Progenitor cell of endocrine pancreas (in vitro differentiated cells): ENCODE measurements around the gene STAB2. TPM values are rescaled to one million over a fixed set of nuclear protein-coding genes. Genes with fewer than 3 reads are reported as not detected.

Experiments used
- DNase-seq: peaks from one replicate; pipeline ENCODE4 v3.0.0; 2021; ENCODE audit warnings: low spot score; ENCODE audit not compliant: unreplicated experiment
- H3K27ac Mint-ChIP-seq: 2 replicates; pipeline ENCODE4 v1.8.0; 2021; ENCODE audit warnings: mild to moderate bottlenecking, moderate library complexity, mixed read lengths
- H3K27me3 Mint-ChIP-seq: 2 replicates; pipeline ENCODE4 v1.8.0; 2021; ENCODE audit warnings: mixed read lengths
- H3K36me3 Mint-ChIP-seq: 2 replicates; pipeline ENCODE4 v1.8.0; 2022; ENCODE audit warnings: mixed read lengths; ENCODE audit not compliant: insufficient read depth
- H3K4me1 Mint-ChIP-seq: 2 replicates; pipeline ENCODE4 v1.8.0; 2021; ENCODE audit warnings: low read depth, mixed read lengths
- H3K4me3 Mint-ChIP-seq: 2 replicates; pipeline ENCODE4 v1.8.0; 2021; ENCODE audit warnings: low read depth, mild to moderate bottlenecking, moderate library complexity, mixed read lengths
- H3K9me3 Mint-ChIP-seq: 2 replicates; pipeline ENCODE4 v1.8.0; 2021; ENCODE audit warnings: low read depth, mixed read lengths
- total RNA-seq: library from RNA; stranded (reverse); gene quantifications from 2 replicates; pipeline ENCODE4 v1.2.1, GENCODE V29; 2021
- TF ChIP-seq, protein P1 (sequence below): fragments of 200-600 bp; sonication (generic); IDR thresholded peaks from one replicate; pipeline ENCODE4 v1.5.0; 2021; ENCODE audit warnings: antibody characterized with exemption, mild to moderate bottlenecking; ENCODE audit not compliant: unreplicated experiment

The STAB2 gene
- total RNA-seq, 1 donor from 2014 or later: not detected

DNA sequence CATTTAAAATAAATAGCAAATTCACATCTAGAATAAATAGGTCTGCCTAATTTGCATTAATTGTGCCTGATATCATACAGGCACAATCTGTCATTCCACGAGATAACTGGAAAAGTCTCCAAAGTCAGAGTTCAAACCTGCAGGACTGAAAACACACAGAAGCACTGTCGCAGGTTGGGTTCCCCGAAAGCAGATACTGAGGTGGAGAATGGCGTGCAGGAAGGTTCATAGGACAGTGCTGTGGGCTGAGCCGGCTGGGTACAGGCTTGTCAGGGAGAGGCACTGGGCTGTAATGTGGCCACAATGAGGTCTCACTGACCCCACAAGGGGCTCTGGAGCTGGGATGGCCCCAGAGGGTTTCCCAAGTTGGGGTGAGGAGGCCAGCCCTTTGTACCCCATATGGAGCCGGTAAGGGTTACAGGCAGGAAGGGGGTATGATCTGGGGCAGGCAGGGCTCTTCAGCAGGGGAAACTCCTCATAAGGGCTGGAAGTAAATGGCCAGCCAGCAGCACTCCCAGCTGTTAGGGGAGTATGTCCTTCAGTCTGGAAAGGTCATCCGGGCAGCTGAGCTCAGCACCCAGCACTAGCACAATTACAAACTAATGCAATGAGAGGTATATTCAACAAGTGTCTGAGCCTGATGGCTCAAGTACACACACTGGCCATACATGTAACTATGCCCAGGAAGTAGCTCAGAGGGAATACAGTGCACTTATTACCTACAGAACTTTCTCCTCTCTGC lies 185.5 kb downstream of the STAB2 start:
- Mint-ChIP-seq H3K9me3 (no peaks in the 10 kb centered on the region), H3K36me3 (peaks cover 11% of the 10 kb centered on the region), H3K4me3 (no peak overlapping the region), H3K4me1 (peaks cover 13% of the 10 kb centered on the region), H3K27ac (no peak overlapping the region), H3K27me3 (no peaks in the 10 kb centered on the region)
- TF ChIP-seq, protein P1, sequence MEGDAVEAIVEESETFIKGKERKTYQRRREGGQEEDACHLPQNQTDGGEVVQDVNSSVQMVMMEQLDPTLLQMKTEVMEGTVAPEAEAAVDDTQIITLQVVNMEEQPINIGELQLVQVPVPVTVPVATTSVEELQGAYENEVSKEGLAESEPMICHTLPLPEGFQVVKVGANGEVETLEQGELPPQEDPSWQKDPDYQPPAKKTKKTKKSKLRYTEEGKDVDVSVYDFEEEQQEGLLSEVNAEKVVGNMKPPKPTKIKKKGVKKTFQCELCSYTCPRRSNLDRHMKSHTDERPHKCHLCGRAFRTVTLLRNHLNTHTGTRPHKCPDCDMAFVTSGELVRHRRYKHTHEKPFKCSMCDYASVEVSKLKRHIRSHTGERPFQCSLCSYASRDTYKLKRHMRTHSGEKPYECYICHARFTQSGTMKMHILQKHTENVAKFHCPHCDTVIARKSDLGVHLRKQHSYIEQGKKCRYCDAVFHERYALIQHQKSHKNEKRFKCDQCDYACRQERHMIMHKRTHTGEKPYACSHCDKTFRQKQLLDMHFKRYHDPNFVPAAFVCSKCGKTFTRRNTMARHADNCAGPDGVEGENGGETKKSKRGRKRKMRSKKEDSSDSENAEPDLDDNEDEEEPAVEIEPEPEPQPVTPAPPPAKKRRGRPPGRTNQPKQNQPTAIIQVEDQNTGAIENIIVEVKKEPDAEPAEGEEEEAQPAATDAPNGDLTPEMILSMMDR: no peak
- DNase-seq: no peak

DNA sequence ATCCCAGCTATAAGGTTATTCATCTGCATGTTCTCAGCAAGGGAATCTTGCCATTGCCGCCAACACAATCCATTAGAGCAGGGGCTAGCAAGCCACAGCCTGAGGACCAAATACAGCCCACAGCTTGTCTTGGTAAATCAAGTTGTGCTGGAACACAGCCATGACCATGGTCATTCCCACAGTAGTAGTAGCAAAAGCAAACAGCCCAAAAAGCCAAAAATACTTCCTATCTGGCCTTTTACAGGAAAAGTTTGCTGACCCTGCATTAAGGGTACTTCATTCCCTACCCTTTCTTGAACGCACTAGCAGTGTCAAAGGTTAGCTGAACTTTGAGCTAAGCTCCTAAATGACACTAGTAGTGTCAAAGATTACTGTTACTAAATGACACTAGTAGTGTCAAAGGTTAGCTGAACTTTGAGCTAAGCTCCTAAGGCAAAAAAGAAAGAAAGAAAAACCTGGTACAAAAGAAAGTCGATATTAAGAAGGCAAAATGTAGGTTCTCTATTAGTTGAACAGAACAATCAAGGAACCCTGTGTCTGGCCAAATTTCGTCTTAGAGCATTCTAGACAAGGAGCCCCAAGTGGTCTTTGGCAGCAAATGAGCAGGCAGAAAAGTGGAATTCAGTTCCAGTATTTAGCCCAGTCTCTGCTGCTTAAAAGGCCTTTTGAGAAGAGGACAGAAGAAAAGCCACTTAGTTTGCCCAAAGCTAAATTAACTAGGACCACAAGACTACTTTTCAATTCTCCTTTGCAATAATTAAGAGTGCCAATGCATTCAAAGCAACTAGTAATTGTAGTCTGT lies 186.2 kb downstream of the STAB2 start:
- H3K27me3 Mint-ChIP-seq: no peaks in the 10 kb centered on the region
- no peaks in the 10 kb centered on the region for H3K9me3 Mint-ChIP-seq
- DNase-seq: no peak
- H3K27ac Mint-ChIP-seq: no peak overlapping the region
- TF ChIP-seq, protein P1: no peak
- peaks cover 13% of the 10 kb centered on the region for H3K36me3 Mint-ChIP-seq
- no peak overlapping the region for H3K4me3 Mint-ChIP-seq
- H3K4me1 Mint-ChIP-seq: peaks cover 13% of the 10 kb centered on the region

DNA sequence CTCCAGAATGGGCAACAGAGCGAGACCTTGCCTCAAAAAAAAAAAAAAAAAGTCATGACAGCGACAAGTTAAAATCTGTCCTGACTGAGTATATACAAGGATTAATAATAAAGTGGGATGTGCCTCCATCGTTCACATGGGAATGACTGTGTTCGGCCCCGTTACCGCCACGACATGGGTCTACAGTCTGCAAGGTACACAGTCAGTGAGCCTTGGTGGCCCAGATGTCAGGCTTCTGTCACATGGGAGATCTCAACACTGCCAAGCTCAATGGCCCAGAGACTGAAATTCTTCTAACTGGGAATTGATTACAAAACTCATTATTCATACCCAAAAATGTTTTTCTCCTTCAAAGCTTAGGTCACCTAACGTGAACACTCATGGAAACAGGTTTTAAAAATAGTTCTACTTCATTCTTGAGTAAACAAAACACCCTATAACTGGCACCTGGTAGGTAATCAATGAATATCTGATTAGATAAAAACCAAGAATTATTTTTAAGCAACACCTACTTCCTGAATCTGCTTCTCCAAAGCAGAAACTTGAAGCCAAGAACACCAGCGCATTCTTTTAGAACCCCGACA lies 188.0 kb downstream of the STAB2 start:
- Mint-ChIP-seq H3K4me3 (no peak overlapping the region), H3K9me3 (no peaks in the 10 kb centered on the region), H3K4me1 (peaks cover 13% of the 10 kb centered on the region), H3K27ac (no peak overlapping the region), H3K27me3 (no peaks in the 10 kb centered on the region), H3K36me3 (peaks cover 17% of the 10 kb centered on the region)
- TF ChIP-seq, protein P1: no peak
- no peak for DNase-seq

GRCh38 chr12:103778781-103779180 lies 191.7 kb downstream of the STAB2 start:
- peaks cover 19% of the 10 kb centered on the region for H3K36me3 Mint-ChIP-seq
- H3K4me3 Mint-ChIP-seq: no peak overlapping the region
- no peaks in the 10 kb centered on the region for H3K9me3 Mint-ChIP-seq
- no peak for DNase-seq
- no peak overlapping the region for H3K27ac Mint-ChIP-seq
- H3K27me3 Mint-ChIP-seq: no peaks in the 10 kb centered on the region
- peaks cover 7% of the 10 kb centered on the region for H3K4me1 Mint-ChIP-seq
- TF ChIP-seq, protein P1: no peak

DNA sequence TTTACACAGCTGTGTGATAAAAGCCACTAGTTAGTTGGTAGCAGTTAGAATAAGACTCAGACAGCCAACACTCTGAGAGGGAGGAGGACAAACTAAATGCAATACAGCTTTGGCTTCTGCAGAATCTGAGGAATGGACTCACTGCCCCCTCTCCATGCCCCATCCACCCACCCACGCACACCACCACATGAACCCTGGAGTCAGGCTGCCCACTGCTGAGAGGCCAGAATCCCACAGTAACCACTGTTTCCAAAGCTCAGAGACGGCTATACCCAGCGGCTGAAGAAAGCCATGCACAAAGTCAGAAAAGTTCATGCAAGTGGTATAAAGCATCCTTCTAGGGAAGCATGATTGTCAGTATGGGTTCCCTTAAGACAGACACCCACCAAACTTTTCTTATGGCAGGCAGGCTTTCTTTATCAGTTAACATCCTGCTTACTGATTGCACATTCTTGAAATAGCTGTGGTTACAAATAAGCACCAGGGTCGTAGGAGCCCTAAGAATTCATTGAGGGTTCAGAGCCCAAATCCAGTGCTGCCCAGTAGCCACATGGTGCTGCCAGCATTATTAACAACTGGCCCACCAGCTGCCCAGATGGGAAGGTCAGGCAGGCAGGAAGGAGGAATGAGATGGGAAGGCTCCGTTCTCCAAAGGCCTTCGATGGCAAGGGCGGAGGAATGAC lies 192.5 kb downstream of the STAB2 start:
- DNase-seq: no peak
- H3K27me3 Mint-ChIP-seq: no peaks in the 10 kb centered on the region
- H3K4me3 Mint-ChIP-seq: no peak overlapping the region
- TF ChIP-seq, protein P1: no peak
- peaks cover 10% of the 10 kb centered on the region for H3K4me1 Mint-ChIP-seq
- no peaks in the 10 kb centered on the region for H3K9me3 Mint-ChIP-seq
- peaks cover 19% of the 10 kb centered on the region for H3K36me3 Mint-ChIP-seq
- H3K27ac Mint-ChIP-seq: no peak overlapping the region
